T-helper 1 cell treated with Interleukin-12 subunit alpha and Interleukin-12 subunit beta and Interleukin-4 antibody, amounts not matched to agents 30 μg/mL and 1 μg/mL, for 36 hours (primary cell): ENCODE measurements around the gene ZMYM2.

Source experiments
- H3K27ac Mint-ChIP-seq: one replicate; pipeline ENCODE4 v1.8.0; 2021; ENCODE audit warnings: mild to moderate bottlenecking, mixed read lengths
- H3K27me3 Mint-ChIP-seq: one replicate; pipeline ENCODE4 v1.8.0; 2021; ENCODE audit warnings: low read depth, mixed read lengths
- H3K36me3 Mint-ChIP-seq: one replicate; pipeline ENCODE4 v1.8.0; 2021; ENCODE audit warnings: low read depth, mixed read lengths
- H3K4me1 Mint-ChIP-seq: one replicate; pipeline ENCODE4 v1.8.0; 2021; ENCODE audit warnings: low read depth, mixed read lengths
- H3K4me3 Mint-ChIP-seq: one replicate; pipeline ENCODE4 v1.8.0; 2021; ENCODE audit warnings: mild to moderate bottlenecking, moderate library complexity, mixed read lengths
- H3K9me3 Mint-ChIP-seq: one replicate; pipeline ENCODE4 v1.8.0; 2021; ENCODE audit warnings: mixed read lengths

The ZMYM2 gene

DNA sequence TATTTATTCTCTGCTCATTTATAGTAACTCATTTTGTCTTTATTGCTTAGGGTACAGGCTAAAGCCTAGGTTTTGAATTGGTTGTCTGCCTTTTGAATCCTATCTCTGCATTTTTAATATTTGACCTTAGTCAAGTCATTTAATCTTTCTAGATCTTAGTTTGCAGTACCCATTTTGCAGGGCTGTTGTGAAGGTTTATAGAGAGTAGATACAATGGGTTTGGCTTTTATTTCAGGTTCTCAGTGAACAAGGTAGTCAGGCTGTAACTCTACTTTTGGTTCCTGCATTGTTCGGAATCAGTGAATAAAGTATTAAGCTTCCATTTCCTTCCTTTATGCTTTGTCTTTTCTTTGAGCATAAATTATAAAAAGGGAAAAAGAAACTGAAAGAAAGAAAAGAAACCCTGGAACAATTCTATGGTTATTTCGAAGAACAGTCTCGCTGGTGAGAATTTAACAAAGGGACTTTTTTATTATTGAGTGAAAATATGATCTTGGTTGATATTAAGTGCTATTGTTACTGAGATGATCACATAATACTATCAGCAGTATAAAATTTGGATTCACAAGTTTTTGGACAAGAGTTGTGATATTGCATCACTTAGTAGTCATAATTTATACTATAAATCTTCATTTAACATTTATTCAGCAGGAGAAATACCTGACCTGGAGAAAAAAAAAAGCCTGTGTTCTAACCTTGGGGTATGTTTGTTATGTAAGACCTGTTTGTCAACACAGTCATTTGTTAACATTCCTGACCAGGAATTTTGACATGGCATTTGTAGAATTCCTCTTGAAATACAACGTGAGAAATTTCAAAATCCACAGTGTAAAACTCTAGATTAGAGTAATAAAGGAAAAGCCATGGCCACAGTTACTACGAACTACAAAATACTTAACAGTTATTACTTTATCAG, 91.3 kb downstream of the ZMYM2 start:
- Mint-ChIP-seq H3K4me3 (peak overlapping the region; percentile 51), H3K9me3 (no peaks in the 10 kb centered on the region), H3K27ac (peak overlapping the region; percentile 39), H3K36me3 (peaks cover 18% of the 10 kb centered on the region), H3K4me1 (peaks cover 16% of the 10 kb centered on the region), H3K27me3 (no peaks in the 10 kb centered on the region)

DNA sequence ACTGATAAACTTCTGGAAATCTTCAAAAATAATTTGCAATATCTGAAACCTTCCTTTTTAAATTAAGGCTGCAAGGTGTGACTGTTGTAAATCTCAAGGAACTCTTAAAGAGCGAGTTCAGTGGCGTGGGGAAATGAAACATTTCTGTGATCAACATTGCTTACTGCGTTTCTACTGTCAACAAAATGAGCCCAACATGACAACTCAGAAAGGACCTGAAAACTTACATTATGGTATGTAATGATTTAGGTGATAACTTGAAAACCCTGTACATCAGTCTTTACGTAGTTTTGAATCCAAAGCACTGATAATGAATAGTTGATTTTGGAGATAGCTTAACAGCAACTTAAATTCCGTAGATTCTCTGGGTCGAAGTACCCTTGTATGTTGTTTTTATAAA, 92.8 kb downstream of the ZMYM2 start:
- Mint-ChIP-seq H3K27me3 (no peaks in the 10 kb centered on the region), H3K27ac (no peak overlapping the region), H3K4me3 (no peak overlapping the region), H3K4me1 (peaks cover 16% of the 10 kb centered on the region), H3K36me3 (peaks cover 24% of the 10 kb centered on the region), H3K9me3 (no peaks in the 10 kb centered on the region)

DNA sequence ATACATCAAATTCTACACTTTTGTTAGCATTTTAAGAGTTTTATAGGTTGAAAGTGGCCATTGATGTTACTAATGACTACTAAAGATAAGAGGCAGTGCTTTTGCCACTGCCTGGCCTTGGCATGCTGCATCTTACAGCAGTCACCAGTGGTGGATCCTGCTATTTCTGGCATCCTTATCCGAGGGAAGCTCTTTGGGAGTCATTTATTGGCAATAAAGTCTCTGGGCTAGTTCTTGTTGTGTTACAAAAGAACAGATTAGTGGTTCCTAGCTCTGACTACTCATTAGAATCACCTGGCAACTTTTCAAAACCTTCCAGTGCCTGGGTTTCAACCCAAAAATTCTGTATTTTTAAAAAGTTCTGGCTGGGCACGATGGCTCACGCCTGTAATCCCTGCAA, 94.5 kb downstream of the ZMYM2 start:
- no peak overlapping the region for H3K27ac Mint-ChIP-seq

DNA sequence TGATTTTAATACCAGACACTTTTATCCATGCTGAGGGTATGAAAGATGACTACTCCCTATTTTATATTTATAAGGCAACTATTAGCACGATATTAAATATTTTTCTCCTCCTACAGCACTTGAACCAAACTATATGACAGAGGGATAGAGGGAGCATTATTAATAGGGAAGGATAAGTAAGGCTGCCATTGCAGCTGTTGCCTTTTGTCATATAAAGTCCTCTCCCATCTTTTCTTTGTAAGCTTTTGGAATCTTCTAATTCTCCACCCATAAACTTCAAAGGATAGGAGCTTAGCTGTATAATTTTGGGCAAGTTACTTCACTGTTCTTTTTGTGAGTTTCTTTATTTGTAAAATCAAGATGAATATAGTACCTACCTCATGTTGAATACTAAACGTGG, 95.4 kb downstream of the ZMYM2 start:
- no peaks in the 10 kb centered on the region for H3K9me3 Mint-ChIP-seq
- H3K4me3 Mint-ChIP-seq, result no peak overlapping the region
- H3K4me1 Mint-ChIP-seq, result peaks cover 11% of the 10 kb centered on the region
- H3K27me3 Mint-ChIP-seq, result no peaks in the 10 kb centered on the region
- H3K36me3 Mint-ChIP-seq, result peaks cover 30% of the 10 kb centered on the region
- H3K27ac Mint-ChIP-seq, result no peak overlapping the region

More for the DNA sequence above, 94.5 kb downstream of the ZMYM2 start:
- Mint-ChIP-seq H3K27me3 (no peaks in the 10 kb centered on the region), H3K4me3 (no peak overlapping the region), H3K4me1 (peaks cover 16% of the 10 kb centered on the region), H3K9me3 (no peaks in the 10 kb centered on the region), H3K36me3 (peaks cover 26% of the 10 kb centered on the region)

DNA sequence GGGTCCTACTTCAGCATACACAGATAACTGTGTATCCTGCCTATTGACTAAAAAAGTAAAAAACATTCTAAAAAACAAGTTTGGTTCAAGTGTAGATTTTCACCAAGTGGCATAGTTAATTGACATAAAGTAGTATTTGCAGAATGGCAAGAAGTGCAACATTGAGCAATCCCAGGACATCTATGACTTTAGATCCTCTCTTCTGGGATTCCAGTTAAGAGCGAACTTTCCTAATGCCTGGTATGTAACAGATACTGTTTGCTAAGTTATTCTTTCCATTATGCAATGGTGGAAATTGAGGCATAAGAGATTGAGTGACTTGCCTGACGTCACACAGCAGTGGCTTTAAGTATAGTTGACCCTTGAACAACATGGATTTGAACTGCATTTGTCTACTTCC, 96.1 kb downstream of the ZMYM2 start:
- Mint-ChIP-seq H3K36me3 (peaks cover 31% of the 10 kb centered on the region), H3K9me3 (no peaks in the 10 kb centered on the region), H3K4me3 (no peak overlapping the region), H3K27me3 (no peaks in the 10 kb centered on the region), H3K4me1 (peaks cover 6% of the 10 kb centered on the region), H3K27ac (no peak overlapping the region)

DNA sequence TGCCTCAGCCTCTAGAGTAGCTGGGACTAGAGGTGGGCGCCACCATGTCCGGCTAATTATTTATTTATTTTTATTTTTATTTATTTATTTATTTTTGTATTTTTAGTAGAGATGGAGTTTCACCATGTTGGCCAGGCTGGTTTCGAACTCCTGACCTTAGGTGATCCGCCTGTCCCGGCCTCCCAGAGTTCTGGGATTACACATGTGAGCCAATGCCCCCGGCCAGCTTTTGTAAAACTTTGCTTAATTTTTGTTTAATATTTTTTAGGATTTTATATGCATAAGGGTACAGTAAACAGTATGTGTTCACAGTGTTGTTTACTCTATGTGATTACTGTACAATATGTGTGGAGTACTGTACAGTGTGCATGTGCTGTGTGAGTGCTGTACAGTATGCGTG, 98.7 kb downstream of the ZMYM2 start:
- Mint-ChIP-seq H3K36me3 (peaks cover 27% of the 10 kb centered on the region), H3K27ac (no peak overlapping the region), H3K9me3 (no peaks in the 10 kb centered on the region), H3K4me1 (no peaks in the 10 kb centered on the region), H3K27me3 (no peaks in the 10 kb centered on the region), H3K4me3 (no peak overlapping the region)

DNA sequence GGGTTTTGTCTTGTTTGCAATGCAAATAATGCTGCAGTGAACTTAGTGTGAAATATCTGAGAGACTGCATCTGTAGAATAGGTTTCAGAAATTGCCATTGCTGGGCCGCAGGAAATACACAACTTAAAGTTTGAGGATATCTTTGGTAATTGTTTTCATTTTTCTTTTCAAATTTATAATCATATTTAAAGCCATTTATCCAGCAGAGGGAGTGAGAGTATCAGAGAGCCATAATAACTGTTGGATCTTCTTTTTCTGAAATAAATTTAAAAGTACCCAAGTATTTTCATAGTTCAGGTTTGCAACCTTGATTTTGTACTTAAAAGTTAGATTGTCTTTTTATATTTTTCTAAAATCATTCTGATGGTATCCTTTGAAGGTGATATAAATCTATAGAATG, 99.4 kb downstream of the ZMYM2 start:
- H3K4me3 Mint-ChIP-seq, result no peak overlapping the region
- no peaks in the 10 kb centered on the region for H3K27me3 Mint-ChIP-seq
- no peaks in the 10 kb centered on the region for H3K9me3 Mint-ChIP-seq
- H3K36me3 Mint-ChIP-seq, result peaks cover 24% of the 10 kb centered on the region
- no peaks in the 10 kb centered on the region for H3K4me1 Mint-ChIP-seq
- no peak overlapping the region for H3K27ac Mint-ChIP-seq

DNA sequence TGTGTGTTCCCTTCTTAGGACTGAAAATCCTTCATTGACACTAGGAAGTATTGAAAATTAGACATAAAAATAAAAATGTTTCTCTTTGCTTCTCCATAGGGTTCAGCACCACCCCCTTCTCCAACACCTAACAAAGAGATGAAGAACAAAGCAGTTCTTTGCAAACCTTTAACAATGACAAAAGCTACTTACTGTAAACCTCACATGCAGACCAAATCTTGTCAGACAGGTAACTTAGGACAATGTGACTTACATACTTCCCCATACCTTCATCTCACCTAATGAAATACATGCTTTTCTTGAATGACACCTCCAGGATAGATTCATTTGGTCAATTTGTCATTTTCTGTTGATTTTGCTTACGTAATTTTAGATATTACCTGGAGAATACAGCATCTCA, 99.9 kb downstream of the ZMYM2 start:
- no peaks in the 10 kb centered on the region for H3K27me3 Mint-ChIP-seq
- no peaks in the 10 kb centered on the region for H3K4me1 Mint-ChIP-seq
- peaks cover 24% of the 10 kb centered on the region for H3K36me3 Mint-ChIP-seq
- no peak overlapping the region for H3K27ac Mint-ChIP-seq
- H3K4me3 Mint-ChIP-seq, result no peak overlapping the region
- no peaks in the 10 kb centered on the region for H3K9me3 Mint-ChIP-seq

DNA sequence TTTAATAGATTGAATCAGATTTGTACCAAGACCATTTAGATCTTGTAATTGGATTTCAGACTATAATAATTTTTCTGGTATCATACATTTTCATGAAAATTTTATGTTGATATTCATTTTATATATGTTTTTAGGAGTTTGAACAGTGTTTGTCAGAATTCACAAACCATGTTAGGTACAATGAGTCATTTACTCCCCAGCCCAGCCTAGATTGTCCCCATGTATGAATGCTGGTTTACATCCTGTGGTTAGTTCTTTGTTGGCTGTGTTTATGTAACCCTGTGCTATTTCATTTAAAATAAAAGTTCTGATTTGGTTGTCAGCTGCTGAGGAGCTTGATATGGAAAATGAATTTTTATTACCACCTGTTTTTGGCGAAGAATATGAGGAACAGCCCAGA, 105.6 kb downstream of the ZMYM2 start:
- no peak overlapping the region for H3K4me3 Mint-ChIP-seq
- H3K4me1 Mint-ChIP-seq, result peaks cover 2% of the 10 kb centered on the region
- H3K27me3 Mint-ChIP-seq, result no peaks in the 10 kb centered on the region
- H3K9me3 Mint-ChIP-seq, result no peaks in the 10 kb centered on the region
- peaks cover 30% of the 10 kb centered on the region for H3K36me3 Mint-ChIP-seq
- H3K27ac Mint-ChIP-seq, result no peak overlapping the region

DNA sequence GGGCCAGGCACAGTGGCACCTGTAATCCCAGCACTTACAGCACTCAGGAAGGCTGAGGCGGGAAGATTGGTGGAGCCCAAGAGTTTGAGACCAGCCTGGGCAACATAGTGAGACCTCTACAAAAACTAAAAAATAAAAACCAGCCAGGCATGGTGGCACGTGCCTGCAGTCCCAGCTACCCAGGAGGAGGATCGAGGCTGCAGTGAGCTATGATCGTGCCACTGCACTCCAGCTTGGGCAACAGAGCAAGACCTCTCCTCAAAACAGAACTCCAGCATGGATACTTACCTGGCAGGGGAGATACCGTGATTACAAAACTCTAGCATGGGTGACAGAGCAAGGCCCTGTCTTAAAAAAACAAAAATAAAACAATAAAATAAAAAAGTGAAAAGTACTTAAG, 107.0 kb downstream of the ZMYM2 start:
- H3K36me3 Mint-ChIP-seq, result peaks cover 28% of the 10 kb centered on the region
- no peak overlapping the region for H3K4me3 Mint-ChIP-seq
- no peaks in the 10 kb centered on the region for H3K27me3 Mint-ChIP-seq
- peaks cover 2% of the 10 kb centered on the region for H3K4me1 Mint-ChIP-seq
- no peaks in the 10 kb centered on the region for H3K9me3 Mint-ChIP-seq
- no peak overlapping the region for H3K27ac Mint-ChIP-seq

DNA sequence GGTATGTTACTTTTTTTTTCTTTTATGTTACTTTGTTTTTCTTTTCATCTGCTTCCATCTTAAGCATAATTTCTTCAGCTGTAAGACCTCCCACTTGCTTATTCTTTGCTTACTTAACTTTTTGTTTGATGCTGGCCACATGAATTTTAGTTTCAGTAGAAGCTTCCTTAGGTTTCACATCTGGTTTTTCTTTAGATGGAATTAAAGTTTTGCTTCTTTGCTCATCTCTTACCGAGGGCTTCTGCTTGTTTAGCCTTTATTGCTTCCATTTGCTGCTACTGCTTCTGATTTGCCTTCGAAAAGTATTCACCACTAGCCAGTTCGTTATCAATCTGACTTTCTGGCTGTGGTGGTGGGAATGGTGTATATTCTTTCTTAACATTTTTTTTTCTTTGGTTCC, 111.4 kb downstream of the ZMYM2 start:
- H3K9me3 Mint-ChIP-seq, result no peaks in the 10 kb centered on the region
- H3K27me3 Mint-ChIP-seq, result no peaks in the 10 kb centered on the region
- no peak overlapping the region for H3K4me3 Mint-ChIP-seq
- H3K36me3 Mint-ChIP-seq, result peaks cover 26% of the 10 kb centered on the region
- H3K4me1 Mint-ChIP-seq, result no peaks in the 10 kb centered on the region
- H3K27ac Mint-ChIP-seq, result no peak overlapping the region

DNA sequence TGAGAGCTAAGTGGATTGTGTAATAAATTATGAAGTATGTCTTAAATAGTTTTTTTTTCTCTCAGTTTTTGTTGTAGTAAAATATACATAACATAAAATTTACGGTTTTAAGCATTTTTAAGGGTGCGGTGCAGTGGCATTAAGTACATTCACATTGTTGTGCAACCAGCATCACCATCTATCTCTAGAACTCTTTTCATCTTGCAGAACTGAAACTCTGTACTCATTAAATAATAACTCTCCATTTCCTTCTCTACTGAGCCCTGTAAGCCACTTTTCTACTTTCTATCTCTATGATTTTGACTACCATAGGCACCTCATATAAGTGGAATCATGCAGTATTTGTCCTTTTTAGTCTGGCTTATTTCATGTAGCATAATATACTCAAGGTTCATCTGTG, 115.2 kb downstream of the ZMYM2 start:
- H3K27ac Mint-ChIP-seq, result no peak overlapping the region
- H3K27me3 Mint-ChIP-seq, result no peaks in the 10 kb centered on the region
- no peaks in the 10 kb centered on the region for H3K9me3 Mint-ChIP-seq
- H3K4me1 Mint-ChIP-seq, result no peaks in the 10 kb centered on the region
- H3K4me3 Mint-ChIP-seq, result no peak overlapping the region
- H3K36me3 Mint-ChIP-seq, result peaks cover 15% of the 10 kb centered on the region

DNA sequence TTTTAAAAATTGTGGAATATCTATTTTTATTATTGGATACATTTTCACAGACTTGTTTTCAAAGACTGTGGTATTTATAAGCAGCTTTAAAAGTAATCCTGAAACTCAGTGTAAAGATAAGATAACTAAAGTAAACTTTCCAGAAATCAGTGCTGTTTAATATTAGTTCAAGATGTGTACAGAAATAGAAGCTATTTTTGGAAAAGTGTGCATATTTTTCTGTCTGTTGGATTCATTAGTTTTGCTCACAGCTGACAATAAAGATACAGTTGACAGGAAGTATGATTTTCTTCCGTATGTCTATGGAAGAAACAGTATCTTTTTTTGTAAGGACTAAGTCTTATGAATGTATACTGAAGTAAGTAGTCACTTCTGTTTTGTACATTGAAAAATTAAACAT, 116.4 kb downstream of the ZMYM2 start:
- Mint-ChIP-seq H3K4me3 (no peak overlapping the region), H3K36me3 (peaks cover 13% of the 10 kb centered on the region), H3K27me3 (no peaks in the 10 kb centered on the region), H3K4me1 (no peaks in the 10 kb centered on the region), H3K27ac (no peak overlapping the region), H3K9me3 (no peaks in the 10 kb centered on the region)

DNA sequence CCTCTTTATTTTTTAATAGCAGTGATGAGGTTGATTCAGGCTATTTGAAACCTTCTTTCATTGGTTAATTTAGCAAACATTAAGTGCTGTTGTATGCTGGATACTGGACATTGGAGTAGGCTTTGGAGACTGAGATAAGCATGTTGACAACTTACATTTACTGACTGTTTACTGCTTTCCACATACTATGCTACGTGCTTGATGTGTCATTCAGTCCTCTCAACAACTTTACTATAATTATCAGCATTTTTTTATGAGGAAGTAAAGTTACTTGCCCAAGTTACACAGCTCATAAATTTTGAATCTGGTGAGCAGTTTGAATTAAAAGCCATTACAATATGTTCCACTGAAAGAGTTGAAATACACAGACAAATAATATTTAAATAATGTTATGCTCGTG, 118.6 kb downstream of the ZMYM2 start:
- H3K4me3 Mint-ChIP-seq, result no peak overlapping the region
- peaks cover 12% of the 10 kb centered on the region for H3K36me3 Mint-ChIP-seq

DNA sequence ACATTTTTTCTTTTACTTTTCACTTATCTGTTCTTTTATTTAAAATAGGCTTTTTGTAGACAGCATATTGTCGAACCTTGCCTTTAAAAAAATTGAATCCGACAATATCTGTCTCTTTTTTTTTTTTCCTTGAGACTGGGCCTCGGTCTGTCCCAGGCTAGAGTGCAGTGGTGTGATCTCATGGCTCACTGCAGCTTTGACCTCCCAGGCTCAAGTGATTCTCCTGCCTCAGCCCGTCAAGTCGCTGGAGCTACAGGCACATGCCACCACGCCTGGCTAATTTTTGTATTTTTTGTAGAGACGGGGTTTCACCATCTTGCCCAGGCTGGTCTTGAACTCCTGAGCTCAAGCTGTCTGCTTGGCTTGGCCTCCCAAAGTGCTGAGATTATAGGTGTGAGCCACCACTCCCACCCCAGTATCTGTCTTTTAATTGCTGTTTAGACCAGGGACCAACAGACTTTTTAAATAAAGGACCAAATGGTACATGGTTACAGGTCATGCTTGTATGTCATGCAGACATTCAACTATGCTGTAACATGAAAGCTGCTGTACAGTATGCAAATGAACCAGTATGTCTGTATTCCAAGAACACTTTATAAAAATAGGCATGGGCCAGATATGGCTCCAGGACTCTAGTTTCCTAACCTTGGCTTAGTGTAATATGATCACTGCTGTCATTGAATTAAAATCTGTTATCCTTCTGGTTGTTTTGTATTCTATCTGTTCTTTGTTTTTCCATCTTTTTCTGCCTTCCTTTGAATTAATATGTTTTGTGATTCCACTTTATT, 122.0 kb downstream of the ZMYM2 start:
- no peaks in the 10 kb centered on the region for H3K4me1 Mint-ChIP-seq
- H3K27ac Mint-ChIP-seq, result no peak overlapping the region
- no peaks in the 10 kb centered on the region for H3K9me3 Mint-ChIP-seq
- no peak overlapping the region for H3K4me3 Mint-ChIP-seq
- no peaks in the 10 kb centered on the region for H3K27me3 Mint-ChIP-seq
- peaks cover 24% of the 10 kb centered on the region for H3K36me3 Mint-ChIP-seq

More for the DNA sequence above, 118.6 kb downstream of the ZMYM2 start:
- Mint-ChIP-seq H3K27me3 (no peaks in the 10 kb centered on the region), H3K9me3 (no peaks in the 10 kb centered on the region), H3K27ac (no peak overlapping the region), H3K4me1 (no peaks in the 10 kb centered on the region)
